ENCODE measurements around the gene RCOR3. TPM values are rescaled to one million over a fixed set of nuclear protein-coding genes. Genes with fewer than 3 reads are reported as not detected.

Gene RCOR3
- total and polyA plus RNA-seq, 10 of the 15 experiments (the other 5 are each of a cell fraction or from before 2014, with no cell fraction given), result 8.0 to 55.0 (median 25.1) TPM

DNA sequence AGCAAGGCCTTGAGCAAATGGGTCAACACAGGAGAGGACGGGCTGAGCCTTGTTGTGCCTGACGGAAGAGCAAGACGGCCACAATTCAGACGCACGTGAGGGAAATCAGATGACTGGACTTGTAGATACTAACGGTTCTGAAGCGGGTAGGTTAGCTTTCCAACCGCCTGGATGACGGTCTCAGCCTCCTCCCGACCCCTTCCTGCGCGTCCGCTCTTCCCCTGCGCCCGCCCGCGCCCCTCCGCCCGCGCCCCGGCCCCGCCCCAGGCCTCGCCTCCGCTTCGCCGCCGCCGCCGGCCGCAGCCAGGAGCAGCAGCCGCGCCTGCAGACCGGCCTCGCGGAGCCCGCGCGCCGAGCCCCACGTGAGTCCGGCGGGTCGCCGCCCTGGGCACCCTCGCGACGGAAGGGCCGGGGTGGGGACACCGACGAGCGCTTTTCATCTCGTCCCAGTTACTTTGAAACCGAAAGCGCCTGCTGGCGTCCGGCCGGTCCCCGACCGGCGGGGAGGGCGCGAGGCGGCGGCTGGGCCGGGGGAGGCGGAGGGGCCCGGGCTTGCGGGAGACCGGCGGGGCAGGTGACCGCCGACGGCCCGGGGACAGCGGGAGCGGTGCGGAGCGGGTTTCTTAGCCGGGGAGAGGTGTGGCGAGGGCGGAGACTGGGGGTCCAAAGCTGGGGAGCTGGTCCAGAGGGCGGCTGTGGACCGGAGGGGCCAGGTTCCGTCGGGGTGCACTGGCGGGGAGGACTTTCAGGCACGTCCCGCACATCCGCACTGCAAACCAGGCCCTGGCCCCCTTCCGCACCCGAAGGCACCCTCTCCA is 67.6 kb downstream of the RCOR3 start, which contains the start of gene TRAF5:
Gene TRAF5, plus strand, starts transcription at position 306 of the 818 bp plus-strand sequence. CDS start 26,407 bp downstream, outside the sequence.
- POLR2A ChIA-PET, result interaction anchor here (1.0 to 2.3 kb wide), 6 partner anchors 13 to 255 kb away, joined by 3 to 9 read pairs (median 4); no protein-coding TSS in a partner anchor
- H4K20me1 ChIP-seq (ENCODE audit: control insufficient read depth, insufficient read depth), result no peaks in the 10 kb centered on the region
- H2AFZ ChIP-seq (ENCODE audit: control insufficient read depth, low read depth, low read length), result peak within 1 kb of the TSS; percentile 96
- RAD21 ChIA-PET (ENCODE audit: unreplicated experiment), result interaction anchor here (0.8 to 2.5 kb wide), 10 partner anchors 8 to 151 kb away, joined by 3 to 9 read pairs (median 3); no protein-coding TSS in a partner anchor
- intact Hi-C loops (cut with micrococcal nuclease; ENCODE audit: unreplicated experiment), result loop anchor here (2.0 to 5.0 kb wide), 3 partner anchors 56 to 251 kb away; partner anchors contain the start of genes RCOR3 and SLC30A1
- CTCF ChIA-PET, result interaction anchor here (0.6 to 11.0 kb wide), 18 partner anchors 9 to 417 kb away, joined by 3 to 99 read pairs (median 7); no protein-coding TSS in a partner anchor
- TSS peak; percentile 89 for BruUV-seq (replicated peaks)
- in situ Hi-C loops (cut with MboI), result loop anchor here (10.0 kb wide), 1 partner anchor 188 kb away; no protein-coding TSS in a partner anchor
- H3K79me2 ChIP-seq (ENCODE audit: control insufficient read depth, insufficient read depth, low read length), result peaks cover 57% of the 10 kb centered on the region
- 1% methylated on average over 35 of the region's 91 CpGs for WGBS (ENCODE audit: insufficient coverage, insufficient replicate concordance, low lambda C conversion rate, missing lambda C conversion rate)
- no peaks in the 10 kb centered on the region for H3K9me3 ChIP-seq (replicated peaks; ENCODE audit: control insufficient read depth, insufficient read depth, low read length)
- SMC1A ChIA-PET (ENCODE audit: uncharacterized antibody, unreplicated experiment), result interaction anchor here (0.6 to 3.6 kb wide), 17 partner anchors 9 to 925 kb away, joined by 3 to 29 read pairs (median 6); no protein-coding TSS in a partner anchor
- 0 out of 4 replicates have a peak, but pooled peaks cover 0 to 4% of the 10 kb centered on the region in 2 experiments for H3K36me3 ChIP-seq (ENCODE audit: control insufficient read depth in 2 of 2, insufficient read depth in 2 of 2, low read length in 1 of 2)
- peak; percentile 45 for ATAC-seq
- peak within 1 kb of the TSS; percentile 99 for H3K4me2 ChIP-seq (ENCODE audit: control insufficient read depth, insufficient read depth)
- H3K4me3 ChIP-seq, result peak within 1 kb of the TSS; percentile 68
- peak; percentile 49 for FAIRE-seq
- no peaks in the 10 kb centered on the region for H3K27me3 ChIP-seq (replicated peaks in 1 of 2; ENCODE audit: control insufficient read depth in 2 of 2, insufficient read depth in 2 of 2, low read length in 1 of 2)
- H3K4me1 ChIP-seq (ENCODE audit: control insufficient read depth, insufficient read depth, low read length), result peaks cover 39% of the 10 kb centered on the region
- H3K9ac ChIP-seq (ENCODE audit: control insufficient read depth, insufficient read depth, low read length), result peak within 1 kb of the TSS; percentile 83
- H3K27ac ChIP-seq (ENCODE audit: control insufficient read depth, insufficient read depth), result peak within 1 kb of the TSS; percentile 81
- DNase-seq (ENCODE audit: low read depth, low spot score), result no peak
- TF ChIP-seq MLLT1 (IDR thresholded peaks at IDR 0.05) (no peak), HSF1 (IDR thresholded peaks at IDR 0.05; ENCODE audit: low read depth, low read length) (no peak), E4F1 (IDR thresholded peaks at IDR 0.05; ENCODE audit: borderline replicate concordance, partially characterized antibody) (no peak), LARP7 (IDR thresholded peaks at IDR 0.05) (peak; percentile 72; the same call in 1 of the 2 replicates), CTCF (IDR thresholded peaks at IDR 0.05 in 2 of 3, conservative IDR thresholded peaks at IDR 0.05 in 1 of 3; ENCODE audit: control insufficient read depth in 2 of 3, extremely low read depth in 1 of 3, insufficient read depth in 1 of 3, low read depth in 3 of 3, low read length in 3 of 3) (no peak), BHLHE40 (IDR thresholded peaks at IDR 0.05; ENCODE audit: borderline replicate concordance in 1 of 2, low read depth in 2 of 2, low read length in 1 of 2) (peak; percentile 91 to 93), GATAD2B (conservative IDR thresholded peaks at IDR 0.05; ENCODE audit: low read depth) (peak; percentile 53), TBL1XR1 (IDR thresholded peaks at IDR 0.05; ENCODE audit: low read depth, low read length) (peak; percentile 14; the same call in 1 of the 2 replicates), IKZF1 (conservative IDR thresholded peaks at IDR 0.05) (peak; percentile 69), MXI1 (IDR thresholded peaks at IDR 0.05; ENCODE audit: low read depth, low read length) (peak; percentile 11; the same call in 1 of the 2 replicates), NR2C1 (IDR thresholded peaks at IDR 0.05) (no peak)

All from GM12878 (cell line).